Measurements from ENCODE around the gene DHRS2.
A peak's percentile ranks its signal among the peaks of the same experiment; 100 is the strongest.
"Not testable (repeated sequence)": the region's sequence is repeated elsewhere in the genome, so short reads cannot be mapped to it uniquely, and the experiment has no call there.

Gene DHRS2

DNA sequence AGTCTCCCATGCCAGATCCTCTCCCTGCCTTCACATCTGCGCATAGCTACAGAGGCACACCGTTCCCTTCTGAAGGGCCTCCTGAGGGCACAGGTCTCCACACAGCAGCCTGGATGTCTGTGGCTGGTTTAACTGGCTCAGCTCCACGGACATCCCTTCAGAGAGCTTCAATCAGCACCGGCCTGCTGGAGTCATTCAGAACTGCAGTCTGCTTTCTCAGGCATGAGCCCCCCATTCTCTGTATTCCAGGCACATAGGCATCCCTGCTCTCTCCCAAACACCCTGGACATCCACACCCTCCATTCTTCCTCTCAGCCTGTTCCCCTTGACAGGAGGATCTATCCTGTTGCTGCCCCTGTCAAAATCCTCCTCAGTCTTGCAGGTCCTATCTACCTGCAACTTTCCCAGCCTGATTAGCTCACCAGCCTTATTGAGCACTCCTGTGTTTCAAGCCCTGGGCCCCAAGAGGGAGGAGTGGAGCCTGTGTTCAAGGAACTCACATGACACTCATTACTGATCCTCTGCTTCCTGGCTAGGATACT lies 2.9 kb upstream of the DHRS2 start:
- peak; percentile 4 for DNase-seq (ENCODE audit: low read depth)

- not testable (repeated sequence) for DNase-seq (ENCODE audit: low read depth)
Observed at GRCh38 chr14:23634698-23635412, 1.3 kb upstream of the DHRS2 start.

DNA sequence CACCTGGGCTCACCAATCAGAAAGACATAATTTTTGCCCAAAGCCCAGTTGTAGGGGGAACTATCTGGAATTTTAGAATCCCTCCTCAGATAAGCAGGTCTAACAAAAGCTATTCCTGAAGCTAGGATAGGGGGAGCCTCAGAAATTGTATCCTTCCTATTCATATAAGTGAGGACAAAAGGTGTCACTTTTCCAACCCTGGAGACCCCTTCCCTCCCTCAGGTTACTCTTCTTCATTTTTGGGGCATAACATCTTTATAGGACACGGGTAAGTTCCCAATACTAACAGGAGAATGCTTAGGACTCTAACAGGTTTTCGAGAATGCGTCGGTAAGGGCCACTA lies 1.1 kb downstream of the DHRS2 start:
- not testable (repeated sequence) for DNase-seq (ENCODE audit: low read depth)

DNA sequence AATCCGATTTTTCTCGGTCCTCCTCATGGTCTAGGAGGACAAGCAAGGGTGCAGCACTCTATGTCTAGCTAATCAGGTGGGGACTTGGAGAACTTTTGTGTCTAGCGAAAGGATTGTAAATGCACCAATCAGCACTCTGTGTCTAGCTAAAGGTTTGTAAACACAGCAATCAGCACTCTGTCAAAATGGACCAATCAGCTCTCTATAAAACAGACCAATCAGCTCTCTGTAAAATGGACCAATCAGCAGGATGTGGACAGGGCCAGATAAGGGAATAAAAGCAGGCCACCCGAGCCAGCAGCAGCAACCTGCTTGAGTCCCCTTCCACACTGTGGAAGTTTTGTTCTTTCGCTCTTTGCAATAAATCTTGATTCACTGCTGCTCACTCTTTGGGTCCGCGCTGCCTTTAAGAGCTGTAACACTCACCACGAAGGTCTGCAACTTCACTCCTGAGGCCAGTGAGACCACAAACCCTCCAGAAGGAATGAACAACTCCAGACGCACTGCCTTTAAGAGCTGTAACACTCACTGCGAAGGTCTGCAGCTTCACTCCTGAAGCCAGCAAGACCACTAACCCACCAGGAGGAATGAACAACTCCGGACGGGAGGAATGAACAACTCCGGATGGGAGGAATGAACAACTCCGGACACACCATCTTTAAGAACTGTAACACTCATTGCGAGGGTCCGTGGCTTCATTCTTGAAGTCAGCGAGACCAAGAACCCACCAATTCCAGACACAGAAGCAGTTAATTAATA lies 1.7 kb downstream of the DHRS2 start:
- DNase-seq (ENCODE audit: low read depth), result not testable (repeated sequence)

DNA sequence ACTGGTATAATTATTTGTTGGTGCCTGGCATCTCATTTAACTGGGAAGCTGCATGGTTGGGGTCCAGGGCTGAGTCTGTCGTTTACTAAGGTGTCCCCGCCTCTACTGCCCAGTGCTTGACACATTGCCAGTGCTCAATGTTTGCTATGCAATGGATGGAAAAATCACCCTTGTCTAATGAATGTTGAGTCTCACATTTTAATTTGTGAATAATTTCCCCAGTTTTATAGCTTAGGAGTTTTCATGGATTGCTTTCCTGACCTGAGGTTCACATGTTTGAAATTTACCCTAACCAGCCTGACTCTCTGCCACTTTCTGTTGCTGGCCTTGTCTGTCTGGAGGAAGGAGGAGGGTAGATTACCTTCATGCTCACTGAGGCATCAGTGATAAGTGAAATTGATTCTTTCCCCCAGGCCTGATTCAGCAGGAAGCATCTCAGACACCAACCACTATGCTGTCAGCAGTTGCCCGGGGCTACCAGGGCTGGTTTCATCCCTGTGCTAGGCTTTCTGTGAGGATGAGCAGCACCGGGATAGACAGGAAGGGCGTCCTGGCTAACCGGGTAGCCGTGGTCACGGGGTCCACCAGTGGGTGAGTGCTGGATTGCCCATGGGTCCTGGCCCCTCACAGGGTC lies 2.4 kb downstream of the DHRS2 start:
- DNase-seq (ENCODE audit: low read depth), result peak; percentile 22

DNA sequence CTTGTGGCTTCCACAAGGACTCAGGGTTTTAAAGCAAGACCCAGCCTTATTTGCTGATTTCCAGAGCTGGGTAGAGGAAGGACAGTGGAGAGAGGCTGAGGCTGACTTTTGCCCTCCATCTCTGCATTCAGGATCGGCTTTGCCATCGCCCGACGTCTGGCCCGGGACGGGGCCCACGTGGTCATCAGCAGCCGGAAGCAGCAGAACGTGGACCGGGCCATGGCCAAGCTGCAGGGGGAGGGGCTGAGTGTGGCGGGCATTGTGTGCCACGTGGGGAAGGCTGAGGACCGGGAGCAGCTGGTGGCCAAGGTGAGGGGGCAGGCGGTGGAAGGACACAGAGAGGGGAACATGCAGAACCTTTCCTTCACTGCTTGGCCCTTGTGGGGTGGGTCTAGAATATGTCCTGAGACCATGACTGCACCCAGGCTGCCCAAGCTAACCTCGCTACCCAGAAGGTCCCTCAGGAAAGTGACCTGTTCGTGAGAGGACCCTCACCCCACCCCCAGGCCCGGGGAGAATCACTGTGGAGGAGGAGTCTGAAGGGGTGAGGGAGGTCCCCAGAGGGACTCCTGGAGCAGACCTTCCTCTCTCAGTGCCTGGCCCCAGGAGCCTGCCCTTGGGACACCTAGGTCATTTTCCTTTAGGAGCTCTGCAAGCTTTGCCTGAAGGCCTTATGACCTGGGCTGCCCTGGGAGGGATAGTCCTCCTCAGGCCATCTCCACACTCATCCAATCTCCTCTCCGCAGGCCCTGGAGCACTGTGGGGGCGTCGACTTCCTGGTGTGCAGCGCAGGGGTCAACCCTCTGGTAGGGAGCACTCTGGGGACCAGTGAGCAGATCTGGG lies 3.1 kb downstream of the DHRS2 start:
- no peak for DNase-seq (ENCODE audit: low read depth)

GRCh38 chr14:23639891-23640523 lies 3.8 kb downstream of the DHRS2 start:
- DNase-seq (ENCODE audit: low read depth), result no peak

GRCh38 chr14:23640524-23641141 lies 4.5 kb downstream of the DHRS2 start:
- peak; percentile 13 for DNase-seq (ENCODE audit: low read depth)

DNA sequence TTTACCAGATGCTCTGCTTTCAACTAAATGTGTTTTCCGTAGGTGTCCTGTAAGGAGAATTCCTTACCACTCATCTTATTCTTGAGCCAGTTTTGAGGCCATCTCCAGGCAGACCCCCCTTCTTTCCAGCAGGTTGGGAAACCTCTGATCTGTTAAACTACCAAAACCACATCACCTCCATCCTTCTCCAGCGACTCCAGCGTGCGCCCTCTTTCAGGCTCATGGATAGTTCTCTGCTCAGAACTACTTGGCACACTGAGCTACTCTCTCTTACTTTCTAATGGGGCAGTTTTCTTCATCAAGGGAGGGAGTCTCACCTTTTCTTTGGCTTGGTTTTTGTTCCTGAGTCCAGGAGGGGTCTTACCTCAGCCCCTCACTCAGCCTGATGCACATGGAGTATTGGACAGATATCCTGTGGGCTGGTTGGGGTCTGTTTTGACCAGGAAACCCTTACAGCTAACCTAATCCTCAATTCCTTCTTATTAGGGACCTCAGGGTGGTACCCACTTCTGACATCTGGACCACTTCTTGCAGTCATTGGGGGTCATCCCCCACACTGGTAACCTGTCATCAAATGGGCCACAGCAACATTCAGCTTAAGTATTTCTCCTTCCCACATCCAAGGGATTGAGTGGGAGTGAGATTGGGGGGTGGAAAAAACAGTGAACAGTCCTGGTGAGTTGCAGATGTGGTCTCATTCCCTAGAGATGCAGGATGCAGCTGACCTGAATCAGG lies 5.2 kb downstream of the DHRS2 start:
- DNase-seq (ENCODE audit: low read depth), result no peak

DNA sequence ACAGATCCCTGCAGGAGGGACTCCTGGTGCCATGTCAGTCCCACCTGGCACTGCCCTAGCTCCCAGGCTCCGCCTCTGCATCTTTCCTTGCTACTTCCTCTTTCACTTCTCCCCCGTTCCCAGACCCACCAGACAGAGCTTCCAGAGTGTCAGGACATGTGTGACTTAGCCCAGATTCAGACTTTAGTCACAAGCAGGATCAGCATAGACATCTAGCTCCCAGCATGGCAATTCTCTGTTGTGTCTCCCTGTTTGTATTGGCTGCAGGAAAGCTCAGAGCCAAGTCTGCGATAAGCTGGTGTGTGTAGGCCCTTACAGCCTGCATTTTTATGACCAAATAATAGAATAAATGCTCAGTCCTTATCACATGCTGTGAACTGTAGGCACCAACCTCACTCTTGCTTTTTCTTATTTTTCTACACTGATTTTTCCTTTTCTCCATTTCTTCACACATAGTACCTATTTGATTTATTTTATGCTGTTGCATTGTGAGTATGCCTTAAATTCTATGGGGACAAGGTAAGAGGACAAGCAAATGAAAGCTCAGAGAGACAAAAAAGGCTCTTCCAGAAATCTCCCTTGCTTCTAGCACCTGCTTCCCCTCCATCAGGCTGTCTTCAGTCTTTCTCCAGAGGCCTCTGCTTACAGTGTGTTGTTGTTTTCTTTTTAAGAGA lies 5.9 kb downstream of the DHRS2 start:
- no peak for DNase-seq (ENCODE audit: low read depth)

- DNase-seq (ENCODE audit: low read depth), result no peak
Observed at GRCh38 chr14:23643533-23644194, 7.5 kb downstream of the DHRS2 start.

DNA sequence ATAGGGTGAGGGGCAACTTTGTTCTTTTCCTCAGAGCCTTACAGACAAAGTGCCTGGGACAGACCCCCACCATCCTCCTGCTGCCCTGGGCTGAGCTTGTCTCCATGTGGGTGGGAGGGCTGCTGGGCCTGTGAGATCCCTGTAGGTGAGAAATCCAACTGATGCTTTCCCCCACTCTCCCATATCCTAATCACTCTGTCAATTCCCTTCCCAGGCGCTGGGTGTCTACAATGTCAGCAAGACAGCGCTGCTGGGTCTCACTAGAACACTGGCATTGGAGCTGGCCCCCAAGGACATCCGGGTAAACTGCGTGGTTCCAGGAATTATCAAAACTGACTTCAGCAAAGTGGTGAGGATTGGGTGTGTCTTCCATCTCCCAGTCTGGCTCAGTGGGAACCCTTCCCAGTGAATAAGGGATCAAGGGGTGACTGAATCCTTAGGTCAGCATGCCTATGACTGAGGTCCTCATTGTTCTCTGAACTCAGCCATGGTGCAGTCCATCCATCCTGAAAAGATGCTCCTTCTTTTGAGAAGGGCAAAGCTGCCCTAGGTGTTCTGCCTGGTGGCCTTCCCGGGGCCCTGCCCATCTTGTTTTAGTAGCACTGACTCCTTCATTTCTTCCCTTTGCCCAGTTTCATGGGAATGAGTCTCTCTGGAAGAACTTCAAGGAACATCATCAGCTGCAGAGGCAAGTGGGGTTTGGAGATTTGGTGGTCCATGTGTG lies 8.2 kb downstream of the DHRS2 start:
- no peak for DNase-seq (ENCODE audit: low read depth)

- no peak for DNase-seq (ENCODE audit: low read depth)
Observed at GRCh38 chr14:23644919-23645336, 8.8 kb downstream of the DHRS2 start.

DNA sequence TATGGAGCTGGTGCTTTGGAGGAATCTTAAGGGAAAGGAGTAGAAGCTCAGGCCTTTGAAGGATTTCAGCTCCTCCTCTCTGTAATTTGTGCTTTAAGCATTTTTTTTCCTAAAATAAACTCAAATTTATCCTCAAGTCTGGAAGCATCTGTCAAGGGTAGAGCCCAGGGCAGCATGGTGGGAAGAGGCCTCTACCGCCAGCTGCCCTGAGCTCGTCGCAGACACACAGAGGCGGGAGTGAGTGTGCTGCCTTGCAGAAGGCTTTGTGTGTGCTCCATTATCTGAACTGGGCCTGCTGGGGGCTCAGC lies 9.3 kb downstream of the DHRS2 start:
- no peak for DNase-seq (ENCODE audit: low read depth)

- no peak for DNase-seq (ENCODE audit: low read depth)
Observed at GRCh38 chr14:23645812-23646647, 9.9 kb downstream of the DHRS2 start.

DNA sequence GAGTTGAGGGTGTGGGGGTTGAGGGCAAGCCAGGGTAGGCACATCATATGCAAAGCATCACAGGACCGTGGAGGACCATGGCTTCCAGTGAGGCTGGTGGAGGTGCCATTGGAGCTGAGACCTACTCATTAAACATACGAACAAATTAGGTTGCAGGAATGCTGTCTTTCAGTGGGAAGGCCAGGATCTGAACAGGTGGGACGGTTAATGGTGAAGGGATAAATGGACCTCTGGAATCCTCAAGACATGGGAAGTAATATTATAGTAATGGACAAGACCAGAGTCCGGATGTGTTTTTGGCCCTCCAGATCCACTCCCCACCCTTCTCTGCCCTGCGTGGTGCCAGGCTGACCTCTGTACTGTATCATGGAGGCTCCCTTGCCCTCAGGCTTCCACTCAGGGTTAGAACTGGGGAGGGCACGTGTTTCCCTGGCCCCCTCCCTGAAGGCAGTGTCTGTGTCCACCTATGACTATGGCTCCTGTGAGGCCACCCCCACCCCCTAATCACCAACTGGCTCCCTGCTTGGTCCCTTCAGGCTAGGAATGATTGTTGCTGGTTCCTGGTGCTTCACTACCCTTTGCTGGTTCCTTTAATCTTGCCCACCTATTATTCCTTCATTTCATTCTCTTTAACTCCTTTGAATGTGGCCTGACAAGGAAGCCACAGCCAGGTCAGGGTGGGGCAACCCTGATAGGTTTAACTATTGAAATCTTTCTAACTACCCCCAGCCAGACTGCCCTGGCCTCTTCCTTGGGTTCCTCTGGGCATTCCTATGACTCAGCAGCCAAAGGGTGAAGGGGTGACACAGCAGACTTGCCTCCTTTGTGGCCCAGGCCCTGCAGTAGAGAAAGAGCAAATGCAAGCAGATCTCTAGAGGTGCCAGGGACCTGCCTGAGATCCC lies 10.7 kb downstream of the DHRS2 start:
- peak; percentile 31 for DNase-seq (ENCODE audit: low read depth)

GRCh38 chr14:23647619-23648018 lies 11.5 kb downstream of the DHRS2 start:
- no peak for DNase-seq (ENCODE audit: low read depth)

All from ELR (cell line).